ENCODE results near the gene FKBP2. TPM values are rescaled to one million over a fixed set of nuclear protein-coding genes. Genes with fewer than 3 reads are reported as not detected.

FKBP2 gene
- total RNA-seq, 1 experiment from 2014 or later: 84.2 TPM

DNA sequence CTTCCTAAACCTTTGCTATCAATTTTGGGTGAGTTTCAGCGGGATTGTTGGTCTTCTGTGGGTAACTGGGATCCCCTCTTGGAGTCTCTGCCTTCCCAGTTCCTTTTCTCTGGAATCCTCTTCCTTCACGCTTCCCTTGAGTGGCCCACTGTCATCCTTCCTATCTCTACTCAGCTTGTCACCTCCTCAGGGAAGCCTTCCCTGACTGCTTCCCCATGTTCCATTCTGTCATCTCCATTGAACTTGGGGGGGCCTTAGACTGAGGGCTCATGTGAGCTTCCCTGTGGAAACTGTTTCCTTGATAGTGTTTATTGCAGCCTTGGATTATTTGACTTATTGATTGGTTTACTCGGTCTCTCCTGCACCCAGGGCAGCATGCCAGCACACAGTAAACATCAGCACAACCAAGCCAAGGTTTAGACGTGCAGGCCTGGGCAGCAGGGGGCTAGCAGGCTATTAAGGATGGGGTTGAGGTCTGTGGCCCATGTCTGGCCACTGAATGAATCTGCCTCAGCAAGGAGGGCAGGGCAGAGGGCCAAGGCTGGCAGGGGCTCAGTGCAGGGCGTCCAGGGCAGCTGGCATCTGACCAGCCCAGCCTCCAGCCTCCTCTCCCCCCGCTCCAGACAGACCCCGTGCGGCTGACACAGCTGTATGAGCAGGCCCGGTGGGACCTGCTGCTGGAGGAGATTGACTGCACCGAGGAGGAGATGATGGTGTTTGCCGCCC is 22.1 kb upstream of the FKBP2 start:
- intact Hi-C loops (cut with micrococcal nuclease; ENCODE audit: unreplicated experiment): no loop called here
- Histone ChIP-seq H3K79me2 (ENCODE audit: low read depth) (no peaks in the 10 kb centered on the region), H3K27me3 (ENCODE audit: insufficient read depth, low read depth) (no peaks in the 10 kb centered on the region), H3K9me3 (ENCODE audit: insufficient read depth, low read depth) (no peaks in the 10 kb centered on the region), H3K9me2 (ENCODE audit: insufficient read depth) (no peaks in the 10 kb centered on the region), H4K20me1 (ENCODE audit: insufficient read depth) (no peaks in the 10 kb centered on the region; the same call in 1 of the 2 replicates), H3F3A (ENCODE audit: insufficient read depth, low read depth) (peaks cover 31% of the 10 kb centered on the region), H3K4me1 (replicated peaks; ENCODE audit: insufficient read depth) (no peaks in the 10 kb centered on the region), H3K27ac (no peak overlapping the region), H3K4me2 (no peak overlapping the region), H3K36me3 (ENCODE audit: low read depth) (no peaks in the 10 kb centered on the region), H2AFZ (no peak overlapping the region), H3K4me3 (no peak overlapping the region)
- ChIA-PET POLR2A (ENCODE audit: unreplicated experiment) (no interaction called here), CTCF (no interaction called here)
- BruUV-seq (replicated peaks): no TSS peak
- DNase-seq: no peak
- TF ChIP-seq EZH2 (IDR thresholded peaks at IDR 0.05; ENCODE audit: low read depth): no peak
- TF ChIP-seq, protein P1, sequence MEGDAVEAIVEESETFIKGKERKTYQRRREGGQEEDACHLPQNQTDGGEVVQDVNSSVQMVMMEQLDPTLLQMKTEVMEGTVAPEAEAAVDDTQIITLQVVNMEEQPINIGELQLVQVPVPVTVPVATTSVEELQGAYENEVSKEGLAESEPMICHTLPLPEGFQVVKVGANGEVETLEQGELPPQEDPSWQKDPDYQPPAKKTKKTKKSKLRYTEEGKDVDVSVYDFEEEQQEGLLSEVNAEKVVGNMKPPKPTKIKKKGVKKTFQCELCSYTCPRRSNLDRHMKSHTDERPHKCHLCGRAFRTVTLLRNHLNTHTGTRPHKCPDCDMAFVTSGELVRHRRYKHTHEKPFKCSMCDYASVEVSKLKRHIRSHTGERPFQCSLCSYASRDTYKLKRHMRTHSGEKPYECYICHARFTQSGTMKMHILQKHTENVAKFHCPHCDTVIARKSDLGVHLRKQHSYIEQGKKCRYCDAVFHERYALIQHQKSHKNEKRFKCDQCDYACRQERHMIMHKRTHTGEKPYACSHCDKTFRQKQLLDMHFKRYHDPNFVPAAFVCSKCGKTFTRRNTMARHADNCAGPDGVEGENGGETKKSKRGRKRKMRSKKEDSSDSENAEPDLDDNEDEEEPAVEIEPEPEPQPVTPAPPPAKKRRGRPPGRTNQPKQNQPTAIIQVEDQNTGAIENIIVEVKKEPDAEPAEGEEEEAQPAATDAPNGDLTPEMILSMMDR (conservative IDR thresholded peaks at IDR 0.05): no peak

DNA sequence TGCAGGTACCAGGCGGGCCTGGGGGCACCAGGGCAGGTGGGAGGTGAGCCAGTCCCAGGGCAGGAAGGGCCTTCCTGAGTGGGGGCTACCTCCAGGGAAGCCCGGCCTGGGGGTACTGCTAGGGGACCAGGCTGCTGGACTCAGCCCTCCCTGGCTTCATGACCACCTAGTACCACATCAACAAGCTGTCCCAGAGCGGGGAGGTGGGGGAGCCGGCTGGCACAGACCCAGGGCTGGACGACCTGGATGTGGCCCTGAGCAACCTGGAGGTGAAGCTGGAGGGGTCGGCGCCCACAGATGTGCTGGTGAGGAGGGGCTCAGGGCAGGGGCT is 21.6 kb upstream of the FKBP2 start:
- H4K20me1 ChIP-seq (ENCODE audit: insufficient read depth): no peaks in the 10 kb centered on the region; the same call in 1 of the 2 replicates
- no peak overlapping the region for H3K4me3 ChIP-seq
- DNase-seq: no peak
- H3K4me2 ChIP-seq: no peak overlapping the region
- intact Hi-C loops (cut with micrococcal nuclease; ENCODE audit: unreplicated experiment): no loop called here
- no peaks in the 10 kb centered on the region for H3K27me3 ChIP-seq (ENCODE audit: insufficient read depth, low read depth)
- no peak overlapping the region for H2AFZ ChIP-seq
- TF ChIP-seq, protein P1 (conservative IDR thresholded peaks at IDR 0.05): no peak
- TF ChIP-seq EZH2 (IDR thresholded peaks at IDR 0.05; ENCODE audit: low read depth): no peak
- peaks cover 33% of the 10 kb centered on the region for H3F3A ChIP-seq (ENCODE audit: insufficient read depth, low read depth)
- H3K79me2 ChIP-seq (ENCODE audit: low read depth): no peaks in the 10 kb centered on the region
- BruUV-seq (replicated peaks): no TSS peak
- POLR2A ChIA-PET (ENCODE audit: unreplicated experiment): no interaction called here
- H3K4me1 ChIP-seq (replicated peaks; ENCODE audit: insufficient read depth): no peaks in the 10 kb centered on the region
- no peaks in the 10 kb centered on the region for H3K9me2 ChIP-seq (ENCODE audit: insufficient read depth)
- H3K27ac ChIP-seq: no peak overlapping the region
- CTCF ChIA-PET: no interaction called here
- H3K9me3 ChIP-seq (ENCODE audit: insufficient read depth, low read depth): no peaks in the 10 kb centered on the region
- H3K36me3 ChIP-seq (ENCODE audit: low read depth): no peaks in the 10 kb centered on the region

DNA sequence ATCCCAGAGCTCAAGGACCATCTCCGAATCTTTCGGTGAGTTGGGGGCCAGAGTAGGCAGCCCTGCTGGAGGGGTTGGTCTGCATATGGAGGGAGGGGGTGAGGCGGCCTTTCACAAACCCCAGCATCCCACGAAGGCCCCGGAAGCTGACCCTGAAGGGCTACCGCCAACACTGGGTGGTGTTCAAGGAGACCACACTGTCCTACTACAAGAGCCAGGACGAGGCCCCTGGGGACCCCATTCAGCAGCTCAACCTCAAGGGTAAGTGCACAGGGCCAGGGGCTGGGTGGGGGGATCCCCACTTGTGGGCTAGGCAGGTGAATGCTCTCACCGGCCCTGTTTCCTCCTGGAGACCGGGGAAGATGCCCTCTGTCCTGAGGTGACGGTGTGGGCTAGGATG is 21.1 kb upstream of the FKBP2 start:
- DNase-seq: no peak
- Histone ChIP-seq H3F3A (ENCODE audit: insufficient read depth, low read depth) (peaks cover 32% of the 10 kb centered on the region), H3K4me1 (replicated peaks; ENCODE audit: insufficient read depth) (peaks cover under 1% of the 10 kb centered on the region), H3K27ac (no peak overlapping the region), H3K4me2 (no peak overlapping the region), H2AFZ (no peak overlapping the region), H3K36me3 (ENCODE audit: low read depth) (no peaks in the 10 kb centered on the region), H3K4me3 (no peak overlapping the region), H3K79me2 (ENCODE audit: low read depth) (peaks cover 2% of the 10 kb centered on the region; the same call in 1 of the 2 replicates), H3K9me3 (ENCODE audit: insufficient read depth, low read depth) (no peaks in the 10 kb centered on the region), H3K9me2 (ENCODE audit: insufficient read depth) (no peaks in the 10 kb centered on the region), H4K20me1 (ENCODE audit: insufficient read depth) (no peaks in the 10 kb centered on the region; the same call in 1 of the 2 replicates), H3K27me3 (ENCODE audit: insufficient read depth, low read depth) (no peaks in the 10 kb centered on the region)
- TF ChIP-seq, protein P1 (conservative IDR thresholded peaks at IDR 0.05): no peak
- TF ChIP-seq EZH2 (IDR thresholded peaks at IDR 0.05; ENCODE audit: low read depth): no peak
- ChIA-PET POLR2A (ENCODE audit: unreplicated experiment) (no interaction called here), CTCF (interaction anchor here (0.5 kb wide), 1 partner anchor 374 kb away, joined by 3 read pairs; no protein-coding TSS in a partner anchor)
- BruUV-seq (replicated peaks): no TSS peak
- intact Hi-C loops (cut with micrococcal nuclease; ENCODE audit: unreplicated experiment): no loop called here
